ENCODE measurements around the gene PAK1. TPM values are rescaled to one million over a fixed set of nuclear protein-coding genes. Genes with fewer than 3 reads are reported as not detected.
"Not testable (repeated sequence)": the region's sequence is repeated elsewhere in the genome, so short reads cannot be mapped to it uniquely, and the experiment has no call there.

The PAK1 gene
- total and polyA plus RNA-seq, 12 donors = 12.4 to 31.5 (median 23.4) TPM

DNA sequence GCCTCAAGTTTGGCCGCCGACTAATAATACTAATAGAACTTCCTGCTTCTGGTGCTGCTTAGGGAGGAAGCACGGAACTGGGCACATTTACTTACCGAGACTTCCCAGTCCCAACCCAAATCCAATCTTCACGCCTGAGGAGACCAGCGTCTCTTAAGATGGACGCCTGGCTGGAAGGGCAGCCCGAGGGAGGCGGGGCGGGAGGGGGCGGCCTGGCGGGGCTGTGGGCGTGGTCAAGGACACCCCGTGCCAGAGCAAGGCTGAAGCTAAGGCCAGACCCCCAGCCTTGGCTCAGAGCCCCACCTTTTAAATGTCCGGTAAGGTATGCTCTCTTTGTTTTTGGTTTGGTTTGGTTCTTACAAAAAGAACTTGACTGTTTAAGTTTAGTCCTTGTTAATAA is 172.4 kb downstream of the PAK1 start, which contains the start of gene GDPD4:
Gene GDPD4, minus strand, starts transcription at position 177 of the 400 bp plus-strand sequence. CDS start 16,549 bp downstream, outside the sequence.
- TF ChIP-seq POLR2A (IDR thresholded peaks at IDR 0.05) = no peak
- TF ChIP-seq, protein P1, sequence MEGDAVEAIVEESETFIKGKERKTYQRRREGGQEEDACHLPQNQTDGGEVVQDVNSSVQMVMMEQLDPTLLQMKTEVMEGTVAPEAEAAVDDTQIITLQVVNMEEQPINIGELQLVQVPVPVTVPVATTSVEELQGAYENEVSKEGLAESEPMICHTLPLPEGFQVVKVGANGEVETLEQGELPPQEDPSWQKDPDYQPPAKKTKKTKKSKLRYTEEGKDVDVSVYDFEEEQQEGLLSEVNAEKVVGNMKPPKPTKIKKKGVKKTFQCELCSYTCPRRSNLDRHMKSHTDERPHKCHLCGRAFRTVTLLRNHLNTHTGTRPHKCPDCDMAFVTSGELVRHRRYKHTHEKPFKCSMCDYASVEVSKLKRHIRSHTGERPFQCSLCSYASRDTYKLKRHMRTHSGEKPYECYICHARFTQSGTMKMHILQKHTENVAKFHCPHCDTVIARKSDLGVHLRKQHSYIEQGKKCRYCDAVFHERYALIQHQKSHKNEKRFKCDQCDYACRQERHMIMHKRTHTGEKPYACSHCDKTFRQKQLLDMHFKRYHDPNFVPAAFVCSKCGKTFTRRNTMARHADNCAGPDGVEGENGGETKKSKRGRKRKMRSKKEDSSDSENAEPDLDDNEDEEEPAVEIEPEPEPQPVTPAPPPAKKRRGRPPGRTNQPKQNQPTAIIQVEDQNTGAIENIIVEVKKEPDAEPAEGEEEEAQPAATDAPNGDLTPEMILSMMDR (IDR thresholded peaks at IDR 0.05) = no peak
- intact Hi-C loops (cut with DNase I) = no loop called here
- H3K4me3 ChIP-seq = no peak within 1 kb of the TSS
- DNase-seq = no peak
- no peaks in the 10 kb centered on the region for H3K27me3 ChIP-seq
- H3K4me1 ChIP-seq (replicated peaks in 1 of 2) = no peaks in the 10 kb centered on the region
- H3K36me3 ChIP-seq (replicated peaks in 1 of 2) = no peaks in the 10 kb centered on the region
- 81 to 90% (median 85%) methylated on average over 9 to 15 of the region's 15 CpGs for WGBS, 4 donors
- H3K9me3 ChIP-seq (replicated peaks in 1 of 3) = no peaks in the 10 kb centered on the region
- no peak within 1 kb of the TSS for H3K27ac ChIP-seq

DNA sequence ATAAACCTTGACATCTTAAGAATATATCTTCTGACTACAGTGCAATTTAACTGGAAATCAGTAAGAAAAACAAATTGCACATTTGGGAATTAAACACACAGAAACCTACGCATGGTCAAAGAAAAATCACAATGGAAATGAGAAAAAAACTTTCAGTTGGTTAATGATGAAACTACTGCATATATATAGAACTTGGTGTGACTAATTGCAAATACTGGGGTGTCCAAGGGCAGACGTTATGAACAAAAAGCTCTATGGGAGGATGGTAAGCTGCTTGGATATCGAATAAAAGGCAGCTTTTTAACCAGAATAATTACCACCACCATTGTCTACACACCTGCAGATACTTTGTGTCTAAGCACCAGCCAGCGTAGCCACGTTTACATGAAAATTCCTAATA is 173.2 kb downstream of the PAK1 start:
- Histone ChIP-seq H3K36me3 (replicated peaks in 1 of 2) (no peaks in the 10 kb centered on the region), H3K27me3 (no peaks in the 10 kb centered on the region), H3K9me3 (replicated peaks in 1 of 3) (no peaks in the 10 kb centered on the region), H3K4me3 (no peak overlapping the region), H3K27ac (no peak overlapping the region), H3K4me1 (replicated peaks in 1 of 2) (no peaks in the 10 kb centered on the region)
- WGBS, 4 donors = 66 to 77% (median 71%) methylated on average over 5 of the region's 5 CpGs
- DNase-seq = no peak
- intact Hi-C loops (cut with DNase I) = no loop called here
- TF ChIP-seq, protein P1 (IDR thresholded peaks at IDR 0.05) = no peak
- TF ChIP-seq POLR2A (IDR thresholded peaks at IDR 0.05) = no peak

DNA sequence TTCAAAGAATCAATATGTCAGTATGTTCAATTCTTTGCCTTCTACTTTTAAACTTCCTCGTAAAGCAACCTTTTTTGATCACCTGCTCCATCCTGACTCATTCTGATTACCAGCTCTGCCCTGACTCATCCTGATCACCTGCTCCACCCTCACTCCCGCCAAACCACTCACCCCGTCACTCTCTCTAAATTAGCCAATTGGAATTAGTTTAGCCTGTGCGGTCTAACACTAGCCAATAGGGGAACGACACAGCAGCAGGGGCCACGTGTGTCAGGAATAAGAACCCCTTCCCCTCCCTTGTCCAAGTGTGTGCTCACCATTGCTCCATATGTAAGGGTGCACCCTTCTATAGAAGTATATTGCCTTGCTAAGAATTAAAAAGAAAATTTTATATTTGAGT is 173.9 kb downstream of the PAK1 start:
- DNase-seq = peak in 4 of 7 donors; percentile 16 to 33 (median 23)
- H3K4me3 ChIP-seq; H3K4me1 ChIP-seq (replicated peaks in 1 of 2); H3K27ac ChIP-seq; H3K9me3 ChIP-seq (replicated peaks in 1 of 3); H3K27me3 ChIP-seq; intact Hi-C loops (cut with DNase I); H3K36me3 ChIP-seq (replicated peaks in 1 of 2): not testable (repeated sequence)
- 80 to 85% (median 81%) methylated on average over 6 of the region's 6 CpGs for WGBS, 4 donors

DNA sequence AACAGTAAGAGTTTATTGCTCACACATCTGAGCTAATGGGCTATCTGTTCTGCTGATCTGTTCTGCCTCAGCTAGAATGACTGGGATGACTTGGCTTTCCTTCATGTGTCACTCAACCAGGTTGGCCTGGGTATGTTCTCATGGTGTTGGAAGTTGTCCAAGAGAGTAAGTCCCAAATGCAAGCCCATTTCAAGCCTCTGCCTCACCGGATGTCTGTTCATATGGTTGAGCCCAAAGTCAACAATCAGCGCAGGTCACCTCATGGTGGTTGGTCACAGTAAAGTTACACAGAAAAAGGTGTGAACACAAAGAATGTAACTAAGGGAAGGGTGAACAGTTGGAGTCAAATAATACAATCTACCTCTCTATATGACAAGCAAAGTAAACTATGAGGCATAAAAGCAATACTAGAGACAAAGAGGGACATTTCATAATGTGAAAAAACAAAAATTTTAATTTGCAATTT is 174.3 kb downstream of the PAK1 start:
- Histone ChIP-seq H3K9me3 (replicated peaks in 1 of 3) (no peaks in the 10 kb centered on the region), H3K27ac (no peak overlapping the region), H3K4me3 (no peak overlapping the region), H3K27me3 (no peaks in the 10 kb centered on the region), H3K4me1 (replicated peaks in 1 of 2) (no peaks in the 10 kb centered on the region), H3K36me3 (replicated peaks in 1 of 2) (no peaks in the 10 kb centered on the region)
- intact Hi-C loops (cut with DNase I) = no loop called here
- DNase-seq = no peak
- TF ChIP-seq, protein P1 (IDR thresholded peaks at IDR 0.05) = no peak
- no peak for TF ChIP-seq POLR2A (IDR thresholded peaks at IDR 0.05)
- WGBS, 4 donors = 42 to 91% (median 76%) methylated on average over 2 of the region's 2 CpGs

DNA sequence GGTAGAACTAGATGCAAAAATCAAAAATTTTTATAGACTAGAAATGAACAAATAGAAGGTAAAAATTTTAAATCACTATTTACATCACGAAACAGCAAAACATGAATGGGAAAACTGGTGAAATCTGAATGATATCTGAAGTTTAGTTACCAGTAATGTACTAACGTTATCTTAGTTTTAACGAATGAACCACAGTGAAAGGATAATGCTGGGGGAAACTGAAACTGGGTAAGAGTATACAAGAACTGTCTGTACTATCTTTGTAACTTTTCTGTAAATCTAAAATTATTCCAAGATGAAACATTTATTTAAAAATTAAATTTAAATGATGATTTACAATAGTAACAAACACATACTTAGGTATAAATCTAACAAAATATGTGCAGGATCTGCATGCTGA is 179.9 kb downstream of the PAK1 start:
- no peak for TF ChIP-seq POLR2A (IDR thresholded peaks at IDR 0.05)
- TF ChIP-seq, protein P1 (IDR thresholded peaks at IDR 0.05) = no peak
- no peak overlapping the region for H3K27ac ChIP-seq
- WGBS, 4 donors = 81 to 95% (median 86%) methylated on average over 3 of the region's 3 CpGs
- no peak overlapping the region for H3K4me3 ChIP-seq
- H3K27me3 ChIP-seq = no peaks in the 10 kb centered on the region
- H3K9me3 ChIP-seq (replicated peaks in 1 of 3) = peaks cover 0 to 6% (median 0%) of the 10 kb centered on the region in 3 donors
- intact Hi-C loops (cut with DNase I) = no loop called here
- no peak for DNase-seq
- no peaks in the 10 kb centered on the region for H3K4me1 ChIP-seq (replicated peaks in 1 of 2)
- no peaks in the 10 kb centered on the region for H3K36me3 ChIP-seq (replicated peaks in 1 of 2)
